Loucy (cell line): ENCODE results near the gene PTGDR.

ENCODE experiments used
- CTCF ChIP-seq: fragments of 200-600 bp; sonication (generic); conservative IDR thresholded peaks from 2 replicates; pipeline ENCODE4 v1.5.1; 2014; ENCODE audit warnings: mild to moderate bottlenecking, antibody characterized with exemption, low read length
- EZH2phosphoT487 ChIP-seq: fragments of 200-600 bp; IDR thresholded peaks from 2 replicates; pipeline ENCODE4 v1.6.1; 2018; ENCODE audit warnings: antibody characterized with exemption, mild to moderate bottlenecking, moderate library complexity, borderline replicate concordance

DNA sequence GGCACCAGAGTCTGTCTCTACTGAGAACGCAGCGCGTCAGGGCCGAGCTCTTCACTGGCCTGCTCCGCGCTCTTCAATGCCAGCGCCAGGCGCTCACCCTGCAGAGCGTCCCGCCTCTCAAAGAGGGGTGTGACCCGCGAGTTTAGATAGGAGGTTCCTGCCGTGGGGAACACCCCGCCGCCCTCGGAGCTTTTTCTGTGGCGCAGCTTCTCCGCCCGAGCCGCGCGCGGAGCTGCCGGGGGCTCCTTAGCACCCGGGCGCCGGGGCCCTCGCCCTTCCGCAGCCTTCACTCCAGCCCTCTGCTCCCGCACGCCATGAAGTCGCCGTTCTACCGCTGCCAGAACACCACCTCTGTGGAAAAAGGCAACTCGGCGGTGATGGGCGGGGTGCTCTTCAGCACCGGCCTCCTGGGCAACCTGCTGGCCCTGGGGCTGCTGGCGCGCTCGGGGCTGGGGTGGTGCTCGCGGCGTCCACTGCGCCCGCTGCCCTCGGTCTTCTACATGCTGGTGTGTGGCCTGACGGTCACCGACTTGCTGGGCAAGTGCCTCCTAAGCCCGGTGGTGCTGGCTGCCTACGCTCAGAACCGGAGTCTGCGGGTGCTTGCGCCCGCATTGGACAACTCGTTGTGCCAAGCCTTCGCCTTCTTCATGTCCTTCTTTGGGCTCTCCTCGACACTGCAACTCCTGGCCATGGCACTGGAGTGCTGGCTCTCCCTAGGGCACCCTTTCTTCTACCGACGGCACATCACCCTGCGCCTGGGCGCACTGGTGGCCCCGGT lies at the start of gene PTGDR:
- TF ChIP-seq CTCF, result no peak
- TF ChIP-seq EZH2phosphoT487, result no peak
